Spleen (tissue), 11 donors: Measurements from ENCODE around the gene TECTA. TPM values are rescaled to one million over a fixed set of nuclear protein-coding genes. Genes with fewer than 3 reads are reported as not detected.

Source experiments
- DNase-seq: peaks from one replicate; pipeline ENCODE4 v3.0.0-alpha.2; 2020
- H3K27ac ChIP-seq, 8 donors: fragments of 200-600 bp; sonication (generic) in 7 of 8; 1 replicate in 4 of 8; 2 replicates in 4 of 8; pipeline versions ENCODE4 v1.5.0 to v1.8.0; 2016 to 2021; ENCODE audit warnings: inconsistent platforms in 4 of 8, mild to moderate bottlenecking in 4 of 8, moderate library complexity in 1 of 8
- H3K27me3 ChIP-seq, 7 donors: fragments of 200-600 bp; sonication (generic) in 6 of 7; replicated peaks in 1 of 7; 1 replicate in 4 of 7; 2 replicates in 3 of 7; pipeline versions ENCODE4 v1.5.0 to v1.8.0; 2016 to 2021; ENCODE audit warnings: inconsistent platforms in 3 of 7, mild to moderate bottlenecking in 1 of 7
- H3K36me3 ChIP-seq, 6 donors: fragments of 200-600 bp; sonication (generic) in 5 of 6; 1 replicate in 4 of 6; 2 replicates in 2 of 6; pipeline versions ENCODE4 v1.5.0 to v1.8.0; 2016 to 2021; ENCODE audit warnings: inconsistent platforms in 2 of 6
- H3K4me1 ChIP-seq, 6 donors: fragments of 200-600 bp; sonication (generic) in 5 of 6; 1 replicate in 3 of 6; 2 replicates in 3 of 6; pipeline versions ENCODE4 v1.5.0 to v1.8.0; 2016 to 2021; ENCODE audit warnings: inconsistent platforms in 3 of 6
- H3K4me3 ChIP-seq, 8 donors: fragments of 200-600 bp; sonication (generic) in 7 of 8; 1 replicate in 4 of 8; 2 replicates in 4 of 8; pipeline versions ENCODE4 v1.5.0 to v1.8.0; 2016 to 2021; ENCODE audit warnings: inconsistent platforms in 4 of 8, mild to moderate bottlenecking in 4 of 8, moderate library complexity in 2 of 8
- H3K9me3 ChIP-seq, 8 donors: fragments of 200-600 bp; sonication (generic) in 7 of 8; 1 replicate in 4 of 8; 2 replicates in 4 of 8; pipeline versions ENCODE4 v1.5.0 to v1.8.0; 2016 to 2021; ENCODE audit warnings: inconsistent platforms in 4 of 8
- CTCF ChIP-seq, 11 experiments: fragments of 200-600 bp in 7 of 11; fragments of 450-650 bp in 4 of 11; sonication (generic) in 4 of 11; IDR thresholded peaks in 8 of 11; conservative IDR thresholded peaks in 3 of 11; 1 replicate in 7 of 11; 2 replicates in 4 of 11; pipeline versions ENCODE4 v1.4.0 to v1.8.0; 2016 to 2021; ENCODE audit warnings: antibody characterized with exemption in 11 of 11, inconsistent platforms in 4 of 11, mild to moderate bottlenecking in 1 of 11
- POLR2A ChIP-seq, 3 donors: fragments of 450-650 bp; IDR thresholded peaks; one replicate each; pipeline ENCODE4 v1.5.1; 2017; ENCODE audit warnings: antibody characterized with exemption in 3 of 3, mild to moderate bottlenecking in 1 of 3
- POLR2AphosphoS5 ChIP-seq, 3 donors: sonication (generic); formaldehyde crosslinking; IDR thresholded peaks; one replicate each; pipeline ENCODE4 v1.5.1; 2017; ENCODE audit warnings: antibody characterized with exemption in 3 of 3
- WGBS, 5 donors: extraction: QIAGEN DNeasy Blood & Tissue Kit in 3 of 5; methylation state at CpG; one replicate each; pipeline versions ENCODE4 v1.1.5 to v1.1.7; 2013 to 2018; 5-methylcytosine and 5-hydroxymethylcytosine counted together
- intact Hi-C: fragments of 100-400 bp; cut with DNase I; formaldehyde crosslinking; loops from one replicate; pipeline ENCODE4 v1.15.0; 2023; ENCODE audit warnings: low total_unique reads
- polyA plus RNA-seq, 3 donors: library from polyadenylated mRNA; stranded (reverse); fragments of 200-250 nt; gene quantifications; one replicate each; pipeline ENCODE4 v1.2.1, GENCODE V29; 2013
- total RNA-seq, 7 donors: library from RNA; depleted of rRNA in 3 of 7; stranded (reverse); fragments of >200 nt in 3 of 7; fragmentation: NEBNext Ultra II Directional in 4 of 7; extraction: Animal tissue kit (Norgen Biotek cat#: 25700) in 4 of 7; gene quantifications; one replicate each; pipeline versions ENCODE4 v1.1.0 to v1.2.1, GENCODE V29; 2016 to 2021
- donor health status: healthy with polysubstance abuse.
- donor health status: DM: no; HTN: no; CAD: no; lungs with moderate emphysema.
- donor health status: DM: no; HTN: no; CAD: no.
- donor health status: Bipolar disorder and iron deficiency.
- donor health status: healthy.
- donor health status: DM: no; HTN: no; CAD: no.
- donor health status: DM: yes; HTN: yes; CAD: no.

TECTA gene
- total and polyA plus RNA-seq, 10 donors, result 0.15 to 3.3 (median 0.81) TPM

- H3K4me1 ChIP-seq, result no peaks in the 10 kb centered on the region
- 89 to 97% (median 92%) methylated on average over 2 of the region's 2 CpGs for WGBS, 5 donors
- intact Hi-C loops, result no loop called here
- H3K27ac ChIP-seq, result no peak overlapping the region
- H3K27me3 ChIP-seq, result no peaks in the 10 kb centered on the region
- no peak overlapping the region for H3K4me3 ChIP-seq
- DNase-seq, result no peak
- TF ChIP-seq POLR2A (IDR thresholded peaks at IDR 0.05) (no peak), POLR2AphosphoS5 (IDR thresholded peaks at IDR 0.05) (no peak), CTCF (IDR thresholded peaks at IDR 0.05 in 8 of 11, conservative IDR thresholded peaks at IDR 0.05 in 3 of 11) (no peak)
- H3K9me3 ChIP-seq, result no peaks in the 10 kb centered on the region
- no peaks in the 10 kb centered on the region for H3K36me3 ChIP-seq
Observed at GRCh38 chr11:121149116-121149515, 48.1 kb downstream of the TECTA start.

GRCh38 chr11:121151207-121151688, 50.2 kb downstream of the TECTA start:
- intact Hi-C loops, result no loop called here

GRCh38 chr11:121152764-121153163, 51.7 kb downstream of the TECTA start:
- Histone ChIP-seq H3K4me1 (no peaks in the 10 kb centered on the region), H3K4me3 (no peak overlapping the region), H3K27ac (no peak overlapping the region), H3K36me3 (no peaks in the 10 kb centered on the region), H3K9me3 (no peaks in the 10 kb centered on the region), H3K27me3 (no peaks in the 10 kb centered on the region)
- intact Hi-C loops, result no loop called here
- DNase-seq, result no peak
- no peak for TF ChIP-seq POLR2A (IDR thresholded peaks at IDR 0.05)
- TF ChIP-seq CTCF (IDR thresholded peaks at IDR 0.05 in 8 of 11, conservative IDR thresholded peaks at IDR 0.05 in 3 of 11), result no peak
- TF ChIP-seq POLR2AphosphoS5 (IDR thresholded peaks at IDR 0.05), result no peak
- WGBS, 5 donors, result 92 to 94% (median 94%) methylated on average over 19 of the region's 19 CpGs

More at GRCh38 chr11:121151207-121151688, 50.2 kb downstream of the TECTA start:
- no peak for TF ChIP-seq POLR2AphosphoS5 (IDR thresholded peaks at IDR 0.05)
- no peak for TF ChIP-seq CTCF (IDR thresholded peaks at IDR 0.05 in 8 of 11, conservative IDR thresholded peaks at IDR 0.05 in 3 of 11)
- no peak for TF ChIP-seq POLR2A (IDR thresholded peaks at IDR 0.05)
- H3K9me3 ChIP-seq, result no peaks in the 10 kb centered on the region
- H3K36me3 ChIP-seq, result no peaks in the 10 kb centered on the region
- 71 to 99% (median 93%) methylated on average over 4 of the region's 4 CpGs for WGBS, 5 donors
- H3K4me1 ChIP-seq, result no peaks in the 10 kb centered on the region
- H3K27ac ChIP-seq, result no peak overlapping the region
- H3K4me3 ChIP-seq, result no peak overlapping the region
- no peak for DNase-seq
- H3K27me3 ChIP-seq, result no peaks in the 10 kb centered on the region

GRCh38 chr11:121153472-121153871, 52.4 kb downstream of the TECTA start:
- intact Hi-C loops, result no loop called here
- DNase-seq, result no peak
- Histone ChIP-seq H3K9me3 (no peaks in the 10 kb centered on the region), H3K27me3 (no peaks in the 10 kb centered on the region), H3K4me1 (no peaks in the 10 kb centered on the region), H3K36me3 (no peaks in the 10 kb centered on the region), H3K4me3 (no peak overlapping the region), H3K27ac (no peak overlapping the region)
- TF ChIP-seq POLR2AphosphoS5 (IDR thresholded peaks at IDR 0.05) (no peak), CTCF (IDR thresholded peaks at IDR 0.05 in 8 of 11, conservative IDR thresholded peaks at IDR 0.05 in 3 of 11) (no peak), POLR2A (IDR thresholded peaks at IDR 0.05) (no peak)
- WGBS, 5 donors, result 75 to 84% (median 78%) methylated on average over 8 of the region's 8 CpGs
